HUES64 (cell line): ENCODE data around the gene TDRD7.

ENCODE experiments used
- H3K27ac ChIP-seq: 2 replicates; pipeline ENCODE4 v1.7.0; 2013; ENCODE audit warnings: low read depth, low read length, inconsistent platforms
- H3K27me3 ChIP-seq: 2 replicates; pipeline ENCODE4 v1.6.1; 2013; ENCODE audit warnings: mild to moderate bottlenecking, low read length; ENCODE audit not compliant: insufficient read depth
- H3K36me3 ChIP-seq: 2 replicates; pipeline ENCODE4 v1.6.1; 2013; ENCODE audit warnings: mild to moderate bottlenecking, low read length; ENCODE audit not compliant: insufficient read depth
- H3K4me1 ChIP-seq: 2 replicates; pipeline ENCODE4 v1.6.1; 2013; ENCODE audit warnings: mild to moderate bottlenecking, low read length, moderate library complexity; ENCODE audit not compliant: insufficient read depth
- H3K4me3 ChIP-seq: 2 replicates; pipeline ENCODE4 v1.5.1; 2013; ENCODE audit warnings: mild to moderate bottlenecking, low read length, moderate library complexity
- H3K9ac ChIP-seq: 2 replicates; pipeline ENCODE4 v1.6.1; 2013; ENCODE audit warnings: mild to moderate bottlenecking, low read depth, low read length
- H3K9me3 ChIP-seq: 2 replicates; pipeline ENCODE4 v1.6.1; 2013; ENCODE audit warnings: low read depth, low read length; ENCODE audit not compliant: insufficient read depth
- WGBS: fragments of 150-250, 120-280 bp; methylation state at CpG from one replicate; pipeline ENCODE4 v1.1.7; 2013; ENCODE audit warnings: missing lambda C conversion rate; 5-methylcytosine and 5-hydroxymethylcytosine counted together

The TDRD7 gene

GRCh38 chr9:97519441-97519970 is 107.6 kb downstream of the TDRD7 start:
- H3K36me3 ChIP-seq = no peaks in the 10 kb centered on the region
- no peaks in the 10 kb centered on the region for H3K27me3 ChIP-seq
- H3K9me3 ChIP-seq = no peaks in the 10 kb centered on the region
- H3K9ac ChIP-seq = no peak overlapping the region
- no peaks in the 10 kb centered on the region for H3K4me1 ChIP-seq
- 92% methylated on average over 11 of the region's 11 CpGs for WGBS
- H3K4me3 ChIP-seq = no peak overlapping the region
- no peak overlapping the region for H3K27ac ChIP-seq

- H3K27me3 ChIP-seq = no peaks in the 10 kb centered on the region
- H3K4me3 ChIP-seq = no peak overlapping the region
- no peaks in the 10 kb centered on the region for H3K36me3 ChIP-seq
- no peaks in the 10 kb centered on the region for H3K9me3 ChIP-seq
- no peak overlapping the region for H3K27ac ChIP-seq
- no peaks in the 10 kb centered on the region for H3K4me1 ChIP-seq
- whole genome bisulfite sequencing = 94% methylated on average over 10 of the region's 10 CpGs
- H3K9ac ChIP-seq = no peak overlapping the region
Measured at GRCh38 chr9:97521576-97522333, 109.9 kb downstream of the TDRD7 start.

GRCh38 chr9:97524424-97524823 is 112.5 kb downstream of the TDRD7 start:
- H3K9ac ChIP-seq = no peak overlapping the region
- no peaks in the 10 kb centered on the region for H3K36me3 ChIP-seq
- no peak overlapping the region for H3K27ac ChIP-seq
- H3K4me3 ChIP-seq = no peak overlapping the region
- 72% methylated on average over 4 of the region's 4 CpGs for WGBS
- peaks cover 21% of the 10 kb centered on the region for H3K4me1 ChIP-seq
- H3K9me3 ChIP-seq = no peaks in the 10 kb centered on the region
- no peaks in the 10 kb centered on the region for H3K27me3 ChIP-seq

GRCh38 chr9:97525451-97525850 is 113.6 kb downstream of the TDRD7 start:
- no peak overlapping the region for H3K4me3 ChIP-seq
- no peak overlapping the region for H3K9ac ChIP-seq
- H3K27ac ChIP-seq = no peak overlapping the region
- WGBS = 89% methylated on average over 2 of the region's 2 CpGs
- H3K4me1 ChIP-seq = peaks cover 21% of the 10 kb centered on the region
- H3K9me3 ChIP-seq = no peaks in the 10 kb centered on the region
- no peaks in the 10 kb centered on the region for H3K36me3 ChIP-seq
- no peaks in the 10 kb centered on the region for H3K27me3 ChIP-seq

GRCh38 chr9:97526895-97527575 is 115.1 kb downstream of the TDRD7 start:
- Histone ChIP-seq H3K4me1 (peaks cover 21% of the 10 kb centered on the region), H3K4me3 (no peak overlapping the region), H3K27ac (no peak overlapping the region), H3K9me3 (no peaks in the 10 kb centered on the region), H3K27me3 (no peaks in the 10 kb centered on the region), H3K9ac (no peak overlapping the region), H3K36me3 (no peaks in the 10 kb centered on the region)
- 80% methylated on average over 7 of the region's 7 CpGs for WGBS

GRCh38 chr9:97527626-97528528 is 116.0 kb downstream of the TDRD7 start:
- 0 out of 2 replicates have a peak overlapping the region, but pooled peaks have one; percentile 4 for H3K4me3 ChIP-seq
- no peaks in the 10 kb centered on the region for H3K27me3 ChIP-seq
- H3K4me1 ChIP-seq = peaks cover 21% of the 10 kb centered on the region
- peak overlapping the region; percentile 93; the same call in 1 of the 2 replicates for H3K27ac ChIP-seq
- 66% methylated on average over 18 of the region's 18 CpGs for WGBS
- H3K36me3 ChIP-seq = no peaks in the 10 kb centered on the region
- peak overlapping the region; percentile 37 for H3K9ac ChIP-seq
- no peaks in the 10 kb centered on the region for H3K9me3 ChIP-seq

GRCh38 chr9:97528529-97529230 is 116.8 kb downstream of the TDRD7 start:
- H3K36me3 ChIP-seq = no peaks in the 10 kb centered on the region

GRCh38 chr9:97529363-97530076 is 117.6 kb downstream of the TDRD7 start:
- 87% methylated on average over 11 of the region's 11 CpGs for WGBS
- Histone ChIP-seq H3K27me3 (no peaks in the 10 kb centered on the region), H3K4me3 (no peak overlapping the region), H3K4me1 (peaks cover 21% of the 10 kb centered on the region), H3K9ac (no peak overlapping the region), H3K9me3 (no peaks in the 10 kb centered on the region), H3K36me3 (no peaks in the 10 kb centered on the region), H3K27ac (no peak overlapping the region)

More at GRCh38 chr9:97528529-97529230, 116.8 kb downstream of the TDRD7 start:
- Histone ChIP-seq H3K9me3 (no peaks in the 10 kb centered on the region), H3K9ac (peak overlapping the region; percentile 37), H3K4me3 (no peak overlapping the region), H3K4me1 (peaks cover 21% of the 10 kb centered on the region), H3K27me3 (no peaks in the 10 kb centered on the region), H3K27ac (peak overlapping the region; percentile 93; the same call in 1 of the 2 replicates)
- WGBS = 71% methylated on average over 8 of the region's 8 CpGs

GRCh38 chr9:97531888-97532376 is 120.0 kb downstream of the TDRD7 start:
- H3K27me3 ChIP-seq = no peaks in the 10 kb centered on the region
- 85% methylated on average over 7 of the region's 9 CpGs for WGBS
- no peak overlapping the region for H3K4me3 ChIP-seq
- no peak overlapping the region for H3K27ac ChIP-seq
- peaks cover 20% of the 10 kb centered on the region for H3K4me1 ChIP-seq
- H3K36me3 ChIP-seq = no peaks in the 10 kb centered on the region
- H3K9me3 ChIP-seq = no peaks in the 10 kb centered on the region
- no peak overlapping the region for H3K9ac ChIP-seq

GRCh38 chr9:97534185-97534584 is 122.3 kb downstream of the TDRD7 start:
- no peak overlapping the region for H3K4me3 ChIP-seq
- no peaks in the 10 kb centered on the region for H3K9me3 ChIP-seq
- WGBS = 93% methylated on average over 3 of the region's 3 CpGs
- H3K36me3 ChIP-seq = no peaks in the 10 kb centered on the region
- no peak overlapping the region for H3K27ac ChIP-seq
- no peaks in the 10 kb centered on the region for H3K4me1 ChIP-seq
- H3K27me3 ChIP-seq = no peaks in the 10 kb centered on the region
- no peak overlapping the region for H3K9ac ChIP-seq
